ENCODE results near the gene CPXM1.

Gene CPXM1

GRCh38 chr20:2747676-2748235, 52.7 kb downstream of the CPXM1 start:
- DNase-seq, result no peak

GRCh38 chr20:2746636-2747265, 53.7 kb downstream of the CPXM1 start:
- no peak for DNase-seq

- no peak for DNase-seq
Observed at GRCh38 chr20:2745936-2746635, 54.3 kb downstream of the CPXM1 start.

GRCh38 chr20:2745060-2745910, 55.1 kb downstream of the CPXM1 start:
- DNase-seq, result no peak

All from stimulated activated CD4-positive, alpha-beta T cell treated with anti-CD3 and anti-CD28 coated beads, Interleukin-4, amount 100 ng/mL, for 4 hours (primary cell).